Hindlimb muscle (tissue), 1 donor: ENCODE data around the gene TNFAIP8L1. TPM values are rescaled to one million over a fixed set of nuclear protein-coding genes. Genes with fewer than 3 reads are reported as not detected.

ENCODE experiments used
- polyA plus RNA-seq: library from polyadenylated mRNA; unstranded; fragments of 120-200 nt; gene quantifications from one replicate; pipeline ENCODE4 v1.2.1, GENCODE V29; 2013; ENCODE audit not compliant: insufficient read length

Gene TNFAIP8L1
- polyA plus RNA-seq, 1 donor, result 13.1 TPM

Other genes with a start within 250 kb of the TNFAIP8L1 start
- 64.4 TPM for gene SH3GL1, start 239.0 kb upstream of the TNFAIP8L1 start, polyA plus RNA-seq
- gene CHAF1A, start 236.9 kb upstream of the TNFAIP8L1 start, polyA plus RNA-seq, result 10.7 TPM
- gene UBXN6, start 181.7 kb upstream of the TNFAIP8L1 start, polyA plus RNA-seq, result 145 TPM
- 88.0 TPM for gene HDGFL2, start 167.2 kb upstream of the TNFAIP8L1 start, polyA plus RNA-seq
- 8.8 TPM for gene PLIN4, start 121.0 kb upstream of the TNFAIP8L1 start, polyA plus RNA-seq
- 4.3 TPM for gene PLIN5, start 104.3 kb upstream of the TNFAIP8L1 start, polyA plus RNA-seq
- gene LRG1, start 99.5 kb upstream of the TNFAIP8L1 start, polyA plus RNA-seq, result 0.43 TPM
- gene SEMA6B, start 79.8 kb upstream of the TNFAIP8L1 start, polyA plus RNA-seq, result 66.0 TPM
- 56.4 TPM for gene MYDGF, start 30.8 kb downstream of the TNFAIP8L1 start, polyA plus RNA-seq
- 29.8 TPM for gene DPP9, start 84.3 kb downstream of the TNFAIP8L1 start, polyA plus RNA-seq
- gene FEM1A, start 152.2 kb downstream of the TNFAIP8L1 start, polyA plus RNA-seq, result 5.1 TPM
- 6.4 TPM for gene TICAM1, start 192.2 kb downstream of the TNFAIP8L1 start, polyA plus RNA-seq
- 47.6 TPM for gene PLIN3, start 228.2 kb downstream of the TNFAIP8L1 start, polyA plus RNA-seq